Activated T-helper 1 cell treated with anti-CD3 and anti-CD28 coated beads, Interleukin-2, amount 50 U/mL, for 16 hours (primary cell): ENCODE measurements around the gene LGI2.
"Not testable (repeated sequence)": the region's sequence is repeated elsewhere in the genome, so short reads cannot be mapped to it uniquely, and the experiment has no call there.

Experiments
- DNase-seq, 2 donors: peaks; one replicate each; pipeline ENCODE4 v3.0.0-alpha.2; 2020; ENCODE audit warnings: low read depth in 1 of 2, low spot score in 1 of 2

Gene LGI2, protein sequence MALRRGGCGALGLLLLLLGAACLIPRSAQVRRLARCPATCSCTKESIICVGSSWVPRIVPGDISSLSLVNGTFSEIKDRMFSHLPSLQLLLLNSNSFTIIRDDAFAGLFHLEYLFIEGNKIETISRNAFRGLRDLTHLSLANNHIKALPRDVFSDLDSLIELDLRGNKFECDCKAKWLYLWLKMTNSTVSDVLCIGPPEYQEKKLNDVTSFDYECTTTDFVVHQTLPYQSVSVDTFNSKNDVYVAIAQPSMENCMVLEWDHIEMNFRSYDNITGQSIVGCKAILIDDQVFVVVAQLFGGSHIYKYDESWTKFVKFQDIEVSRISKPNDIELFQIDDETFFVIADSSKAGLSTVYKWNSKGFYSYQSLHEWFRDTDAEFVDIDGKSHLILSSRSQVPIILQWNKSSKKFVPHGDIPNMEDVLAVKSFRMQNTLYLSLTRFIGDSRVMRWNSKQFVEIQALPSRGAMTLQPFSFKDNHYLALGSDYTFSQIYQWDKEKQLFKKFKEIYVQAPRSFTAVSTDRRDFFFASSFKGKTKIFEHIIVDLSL

DNA sequence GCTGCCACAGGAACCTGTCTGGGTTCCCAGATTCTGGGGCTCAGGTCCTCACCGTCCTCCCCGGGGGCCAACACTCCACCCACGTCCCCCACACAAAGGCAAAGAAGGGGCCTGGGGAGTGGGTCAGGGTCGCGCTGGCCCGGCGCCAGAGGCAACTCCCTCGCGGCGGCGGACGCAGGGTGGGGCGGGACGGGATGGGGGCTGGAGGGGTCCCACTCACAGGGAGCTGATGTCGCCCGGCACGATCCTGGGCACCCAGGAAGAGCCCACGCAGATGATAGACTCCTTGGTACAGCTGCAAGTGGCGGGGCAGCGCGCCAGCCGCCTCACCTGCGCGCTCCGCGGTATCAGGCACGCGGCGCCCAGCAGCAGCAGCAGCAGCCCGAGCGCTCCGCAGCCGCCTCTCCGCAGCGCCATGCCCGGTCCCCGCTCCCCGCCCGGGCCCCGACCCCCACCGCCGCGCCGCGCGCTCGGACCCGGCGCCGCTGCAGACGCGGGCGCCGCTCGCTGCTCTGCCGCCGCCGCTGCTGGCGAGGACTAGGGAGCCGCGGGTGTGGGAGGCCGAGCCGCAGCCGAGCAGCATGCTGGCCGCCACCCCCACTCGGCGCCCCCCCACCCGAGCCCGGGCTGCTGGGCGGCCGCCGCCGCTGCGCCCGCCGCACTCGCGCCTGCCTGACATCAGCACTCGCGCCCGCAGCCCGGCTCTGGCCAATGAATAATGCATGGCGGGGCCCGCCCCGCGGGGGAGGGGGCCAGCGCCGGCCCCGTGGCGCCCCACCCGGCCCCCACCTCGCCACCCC is at the start of gene LGI2:
Gene LGI2 (minus strand): TSS at position 670 of the 800 bp plus-strand sequence. CDS start 253 bp downstream, at position 417.
- DNase-seq = no peak

DNA sequence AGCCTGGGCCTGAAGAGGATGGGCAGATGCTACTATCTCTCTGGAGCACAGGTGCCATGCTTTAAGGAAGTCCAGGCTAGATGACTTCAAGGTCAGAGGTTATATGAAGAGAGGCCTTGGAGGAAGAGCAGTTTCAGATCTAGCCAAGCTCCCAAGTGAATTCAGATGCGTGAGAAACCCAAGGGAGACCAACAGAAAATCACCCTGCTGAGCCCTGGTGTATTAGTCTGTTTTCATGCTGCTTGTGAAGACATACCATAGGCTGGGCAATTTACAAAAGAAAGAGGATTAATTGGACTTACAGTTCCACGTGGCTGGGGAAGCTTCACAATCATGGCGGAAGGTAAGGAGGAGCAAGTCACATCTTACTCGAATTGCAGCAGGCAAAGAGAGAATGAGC is 47.8 kb upstream of the LGI2 start:
- no peak for DNase-seq

DNA sequence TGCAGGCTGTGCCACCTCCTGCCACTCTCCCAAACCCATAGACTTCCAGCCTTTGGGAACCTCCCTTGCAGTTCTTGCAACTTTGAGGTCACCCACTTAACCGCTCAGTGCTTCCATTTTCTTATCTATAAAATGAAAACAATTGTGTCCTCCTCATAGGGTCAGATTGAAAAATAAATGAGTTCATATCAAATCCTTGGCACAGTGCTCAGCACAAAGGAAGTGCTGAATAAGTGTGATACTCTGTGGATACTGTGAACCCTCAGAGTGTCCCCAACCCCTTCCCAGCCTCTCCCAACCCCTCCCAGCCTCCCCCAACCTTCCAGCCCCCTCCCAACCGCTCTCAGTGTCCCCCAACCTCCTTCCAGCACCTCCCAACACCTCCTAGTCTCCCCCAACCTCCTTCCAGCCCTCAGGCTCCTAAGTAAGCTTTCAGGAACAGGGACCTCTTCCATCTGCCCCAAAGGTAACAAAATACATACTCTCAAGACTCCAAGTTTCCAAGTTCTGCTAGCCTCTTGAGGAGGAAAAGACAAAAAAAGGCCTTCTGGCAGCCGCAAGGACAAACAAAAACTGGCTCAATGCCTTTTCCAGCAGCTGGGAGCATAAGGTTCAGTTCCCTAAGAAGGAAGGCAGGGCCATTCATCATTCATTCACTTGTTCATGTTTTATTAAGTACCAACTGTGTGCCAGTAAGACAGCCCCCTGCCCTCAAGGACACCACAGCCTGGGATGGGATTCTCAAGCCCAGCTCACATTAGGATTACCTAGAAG is 46.1 kb upstream of the LGI2 start:
- no peak for DNase-seq

DNA sequence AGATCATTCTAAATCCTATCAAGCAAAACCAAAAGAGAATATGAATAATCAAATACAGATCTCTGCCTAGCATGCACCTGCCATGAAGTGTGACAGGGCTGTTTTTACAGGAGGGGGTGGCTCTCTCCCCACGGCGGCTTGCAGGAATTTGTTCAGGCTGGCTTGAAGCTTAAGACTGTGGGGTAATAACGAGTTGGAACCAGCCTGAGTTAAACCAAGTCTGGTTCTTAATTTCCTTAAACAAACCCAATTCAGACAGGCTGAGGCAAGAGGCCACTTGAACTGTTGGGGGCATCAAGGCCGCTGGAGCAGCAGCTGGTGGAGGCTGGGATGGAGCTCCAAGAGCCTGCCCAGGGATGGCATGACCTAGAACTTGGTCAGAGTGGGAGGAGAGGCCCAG is 45.1 kb upstream of the LGI2 start:
- no peak for DNase-seq

DNA sequence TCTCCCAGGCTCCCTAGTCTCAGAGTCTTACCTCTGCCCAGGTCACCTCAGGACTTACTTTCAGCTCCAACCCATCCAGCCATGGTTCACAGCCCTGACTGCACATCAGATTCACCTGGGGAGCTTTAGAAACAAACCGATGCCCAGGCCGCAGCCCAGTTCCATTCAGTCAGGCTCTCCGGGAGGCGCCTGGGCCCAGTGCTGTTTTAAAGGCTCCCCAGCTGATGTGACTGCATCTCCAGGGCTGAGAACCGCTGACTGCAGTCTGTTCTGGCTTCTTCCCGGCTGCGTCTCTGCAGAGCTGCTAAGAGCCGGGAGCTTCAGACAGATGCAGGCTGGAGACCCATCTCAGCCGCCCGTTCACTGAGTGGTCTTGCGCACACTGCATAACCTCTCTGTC is 44.4 kb upstream of the LGI2 start:
- DNase-seq = no peak

DNA sequence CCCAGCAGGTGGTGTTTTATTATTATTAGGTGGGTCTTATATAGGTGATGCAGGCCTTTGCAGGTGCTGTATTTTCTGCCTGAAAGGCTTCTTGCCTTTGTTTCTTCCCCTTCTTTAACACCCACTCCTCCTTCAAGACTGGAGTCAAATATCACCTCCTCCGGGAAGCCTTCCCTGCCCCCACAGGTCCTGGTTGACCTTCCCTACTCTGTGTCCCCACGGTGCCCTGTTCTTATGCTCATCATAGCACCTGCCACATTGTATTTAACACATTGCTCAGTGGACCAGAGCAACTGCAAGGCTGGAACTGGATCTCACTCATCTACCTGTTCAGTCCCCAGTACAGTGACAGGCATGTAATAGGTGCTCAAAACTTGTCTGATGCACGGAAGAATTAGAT is 39.8 kb upstream of the LGI2 start:
- DNase-seq = no peak

DNA sequence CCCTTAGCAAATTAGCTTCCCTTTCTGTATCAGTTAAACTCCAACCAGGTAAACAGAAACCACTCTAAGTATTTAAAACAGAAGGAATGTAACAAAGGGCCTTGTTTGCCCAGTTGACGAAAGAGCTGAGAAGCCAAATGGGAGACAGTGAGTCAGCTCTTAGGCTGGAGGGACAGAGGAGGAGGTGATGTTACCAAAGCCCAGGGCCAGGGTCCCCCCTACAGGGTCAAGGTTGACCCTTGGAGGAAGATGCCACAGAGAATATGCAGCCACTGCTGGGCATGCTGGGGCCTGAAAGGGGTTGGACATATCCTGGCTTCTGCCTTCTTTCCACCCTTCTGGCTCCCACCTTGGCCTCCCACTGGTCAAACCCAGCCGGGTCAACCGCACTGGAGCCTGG is 38.3 kb upstream of the LGI2 start:
- no peak for DNase-seq

DNA sequence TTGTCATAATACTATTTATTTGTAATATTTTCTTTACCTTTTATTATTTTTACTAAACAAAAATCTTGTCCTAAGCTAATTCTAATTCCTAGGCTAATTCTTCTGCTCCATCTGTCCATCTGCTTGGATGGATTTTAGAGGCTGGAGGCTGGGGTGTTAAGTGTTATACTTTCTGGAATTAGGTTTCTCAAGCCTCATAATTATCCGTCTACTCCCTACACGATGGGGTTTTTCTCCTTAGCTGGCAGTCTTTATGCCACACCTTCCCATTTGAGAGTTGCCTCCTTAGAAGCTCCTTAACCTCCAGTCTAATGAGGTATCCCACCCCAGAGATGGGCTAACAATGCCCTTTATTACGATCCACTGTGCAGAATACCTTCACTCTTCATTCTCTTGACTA is 37.6 kb upstream of the LGI2 start:
- no peak for DNase-seq

DNA sequence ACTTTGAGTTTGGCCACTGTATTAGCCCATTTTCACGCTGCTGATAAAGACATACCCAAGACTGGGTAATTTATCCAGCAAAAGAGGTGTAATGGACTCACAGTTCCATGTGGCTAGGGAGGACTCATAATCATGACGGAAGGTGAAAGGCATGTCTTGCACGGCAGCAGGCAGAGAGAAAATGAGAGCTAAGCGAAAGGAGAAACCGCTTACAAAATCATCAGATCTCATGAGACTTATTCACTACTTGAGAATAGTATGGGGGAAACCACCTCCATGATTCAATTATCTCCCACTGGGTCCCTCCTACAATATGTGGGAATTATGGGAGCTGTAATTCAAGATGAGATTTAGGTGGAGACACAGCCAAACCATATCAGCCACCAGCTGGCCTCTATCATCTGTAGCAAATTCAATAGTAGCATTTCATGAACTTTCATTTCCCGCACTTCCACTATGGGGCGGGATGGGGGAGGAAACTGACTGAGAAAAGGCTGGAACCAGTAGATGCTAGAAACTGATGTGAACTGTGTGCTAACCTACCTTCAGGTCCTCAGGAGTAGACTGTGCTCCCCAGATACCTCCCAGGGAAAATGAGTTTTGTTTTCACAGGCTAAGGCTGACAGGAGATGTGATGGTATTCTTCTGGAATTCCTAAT is 35.3 kb upstream of the LGI2 start:
- no peak for DNase-seq

DNA sequence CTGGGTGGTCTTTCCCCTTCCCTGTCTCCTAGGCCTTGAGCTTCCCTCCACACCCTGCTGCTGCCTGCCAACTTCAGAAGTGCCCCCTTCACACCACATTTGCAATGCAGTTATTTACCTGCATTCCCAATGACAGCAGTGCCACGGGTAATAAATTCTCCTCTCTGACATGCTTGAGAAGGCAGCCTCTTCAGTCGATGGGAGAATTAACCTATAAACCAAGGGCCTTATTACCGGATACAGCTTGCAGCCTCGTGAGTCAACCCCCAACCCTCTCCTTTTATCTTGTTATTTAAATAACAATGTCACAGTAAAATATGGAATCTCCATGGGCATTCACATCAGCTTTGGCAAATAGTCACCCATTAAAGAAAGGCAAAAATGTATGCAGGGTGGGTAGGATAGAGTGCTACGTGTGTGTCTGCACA is 34.7 kb upstream of the LGI2 start:
- no peak for DNase-seq

DNA sequence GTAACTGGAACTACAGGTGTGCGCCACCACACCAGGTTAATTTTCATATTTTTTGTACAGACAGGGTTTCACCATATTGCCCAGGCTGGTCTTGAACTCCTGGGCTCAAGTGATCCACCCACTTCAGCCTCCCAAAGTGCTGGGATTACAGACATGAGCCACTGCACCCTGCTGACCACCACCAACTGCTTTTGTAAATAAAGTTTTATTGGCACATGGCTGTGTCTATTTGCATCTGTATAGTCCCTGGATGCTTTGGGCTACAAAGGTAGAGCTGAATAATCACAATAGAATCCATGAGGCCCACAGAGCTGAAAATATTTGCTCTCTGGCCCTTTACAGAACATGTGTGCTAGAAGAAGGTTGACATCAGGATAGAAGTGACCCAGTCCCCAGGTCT is 33.7 kb upstream of the LGI2 start:
- not testable (repeated sequence) for DNase-seq

DNA sequence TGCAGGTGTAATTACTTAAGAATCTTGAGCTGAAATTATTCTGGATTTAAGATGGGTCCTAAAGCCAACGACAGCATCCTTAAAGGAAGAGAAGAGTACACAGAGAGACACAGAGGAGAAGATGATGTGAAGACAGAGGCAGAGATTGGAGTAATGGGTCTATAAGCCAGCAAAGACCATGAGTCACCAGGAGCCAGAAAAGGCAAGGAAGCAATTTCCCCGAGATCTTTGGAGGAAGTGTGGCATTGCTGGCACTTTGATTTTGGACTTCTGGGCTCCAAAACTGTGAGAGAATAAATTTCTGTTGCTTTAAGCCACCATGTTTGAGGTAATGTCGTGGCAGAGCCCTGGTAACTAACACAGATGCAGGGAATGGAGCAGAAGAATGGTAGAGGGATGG is 32.4 kb upstream of the LGI2 start:
- DNase-seq = no peak

DNA sequence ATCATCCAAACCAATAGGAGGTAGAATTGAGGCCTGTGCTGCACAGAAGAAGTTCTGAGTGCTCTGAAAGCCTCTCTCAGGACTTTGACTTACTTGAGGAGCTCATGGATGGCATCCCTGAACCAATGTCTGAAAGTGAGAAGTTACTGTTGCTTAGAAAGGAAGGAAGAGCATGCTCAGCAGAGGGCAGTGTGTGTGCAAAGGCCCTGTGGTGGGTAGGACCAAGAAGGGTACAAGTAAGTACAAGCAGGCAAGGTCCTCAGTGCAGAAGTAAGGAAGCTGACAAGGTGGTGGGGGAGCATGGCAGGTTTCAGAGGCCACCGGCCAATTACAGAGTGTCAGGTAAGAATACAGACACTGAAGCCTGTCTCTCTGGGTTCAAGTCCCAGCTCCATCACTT is 31.4 kb upstream of the LGI2 start:
- no peak for DNase-seq

DNA sequence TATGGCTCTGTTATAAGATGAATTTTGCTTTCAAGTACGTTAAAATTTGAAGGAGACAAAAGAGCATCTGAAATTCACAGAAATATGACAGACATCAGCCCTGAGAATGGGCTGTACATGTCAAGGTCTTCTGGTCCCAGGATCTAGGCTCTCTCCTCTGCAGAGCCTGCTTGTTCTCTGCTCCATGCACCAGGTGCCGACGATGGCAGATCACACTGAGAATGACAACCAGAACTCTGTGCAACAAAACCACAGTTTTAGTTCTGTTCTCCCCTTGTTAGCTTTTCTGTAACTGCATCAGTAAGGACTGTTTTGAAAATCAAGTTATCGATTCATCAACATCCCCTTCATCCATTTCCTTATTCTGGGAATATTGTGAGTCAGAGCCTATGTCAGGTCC is 30.9 kb upstream of the LGI2 start:
- DNase-seq = no peak

DNA sequence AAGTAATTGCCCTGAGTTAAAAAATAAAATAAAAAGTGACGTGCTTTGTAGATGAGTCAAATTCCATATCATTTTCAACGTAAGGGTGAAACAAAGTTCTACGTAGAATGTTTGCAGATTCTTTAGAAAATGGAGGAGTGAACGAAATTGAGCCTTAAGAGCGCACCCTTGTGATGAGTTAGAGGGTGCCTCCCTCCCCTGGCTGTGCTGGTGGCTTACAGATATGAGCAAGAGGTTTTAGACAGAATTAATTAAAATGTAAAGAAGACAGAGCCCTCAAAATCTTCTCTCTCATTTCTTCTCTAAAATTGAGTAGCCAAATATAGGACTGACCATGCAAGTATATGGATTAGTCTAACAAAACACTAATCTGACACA is 30.2 kb upstream of the LGI2 start:
- no peak for DNase-seq

DNA sequence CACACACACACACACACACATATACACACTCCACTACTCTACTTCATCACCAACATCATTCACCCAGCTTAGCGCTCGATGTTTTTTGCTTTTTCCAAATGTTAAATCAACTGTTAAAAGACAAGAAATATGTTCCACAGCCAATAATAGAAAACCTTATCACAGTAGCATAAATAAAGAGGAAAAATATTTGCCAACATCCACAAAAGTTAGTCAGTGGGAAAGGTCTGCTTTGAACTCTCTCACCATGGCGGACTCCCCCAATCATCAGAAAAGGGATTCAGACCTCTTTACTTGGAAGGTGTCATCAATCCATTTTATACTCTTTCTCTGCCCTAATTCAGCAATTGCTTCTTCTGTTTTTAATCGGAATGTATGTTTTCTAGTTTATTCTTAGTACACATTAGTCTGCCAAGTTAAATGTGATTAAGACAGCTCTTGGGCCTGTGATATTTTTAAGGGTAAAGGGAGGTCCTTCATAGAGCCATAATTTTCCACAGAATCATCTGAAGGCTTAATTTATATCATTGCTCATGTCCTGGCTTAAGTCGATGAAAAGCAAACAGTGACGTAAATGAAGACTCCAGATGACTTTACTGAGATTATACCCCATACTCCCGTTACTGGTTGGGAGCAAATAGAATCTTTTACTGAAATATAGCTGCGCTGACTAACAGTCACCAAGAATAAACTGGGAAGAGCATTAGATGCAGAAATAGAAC is 29.7 kb upstream of the LGI2 start:
- DNase-seq = no peak

DNA sequence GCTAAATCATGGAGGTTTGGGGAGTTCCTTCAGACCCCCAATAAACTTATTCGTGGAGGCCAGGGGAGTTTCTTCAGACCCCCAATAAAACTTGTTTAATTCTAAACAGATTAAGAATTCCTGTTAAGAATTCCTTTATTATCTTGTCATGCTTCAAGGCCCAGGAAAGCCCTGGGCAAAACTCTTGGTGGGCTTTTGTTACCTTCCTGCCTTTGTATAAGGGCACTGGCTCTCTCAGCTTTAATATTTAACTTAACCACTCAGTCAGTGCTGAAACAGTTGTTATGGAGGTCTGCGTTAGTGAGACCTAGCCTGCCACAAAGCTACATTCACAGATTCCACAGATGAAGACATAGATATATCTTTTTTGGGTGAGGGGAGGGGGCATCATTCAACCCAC is 29.0 kb upstream of the LGI2 start:
- no peak for DNase-seq

DNA sequence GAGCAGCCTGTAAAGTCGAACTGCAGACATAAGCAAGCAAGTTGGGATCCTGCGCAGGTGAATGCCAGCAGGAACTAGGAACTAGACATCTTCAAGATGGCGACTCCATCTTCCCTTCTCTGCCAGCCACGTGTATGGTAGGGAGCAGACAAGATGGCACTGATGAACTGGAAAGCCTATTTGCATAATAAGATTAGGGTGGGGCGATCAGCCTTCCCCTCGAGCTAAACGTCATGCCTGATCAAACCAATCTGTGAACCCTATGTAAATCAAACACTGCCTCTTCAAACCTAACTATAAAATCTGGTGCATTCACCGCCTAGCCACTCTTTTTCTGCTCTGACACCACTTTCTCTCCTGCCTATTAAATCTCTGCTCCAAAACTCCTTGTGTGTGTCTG is 28.1 kb upstream of the LGI2 start:
- no peak for DNase-seq

DNA sequence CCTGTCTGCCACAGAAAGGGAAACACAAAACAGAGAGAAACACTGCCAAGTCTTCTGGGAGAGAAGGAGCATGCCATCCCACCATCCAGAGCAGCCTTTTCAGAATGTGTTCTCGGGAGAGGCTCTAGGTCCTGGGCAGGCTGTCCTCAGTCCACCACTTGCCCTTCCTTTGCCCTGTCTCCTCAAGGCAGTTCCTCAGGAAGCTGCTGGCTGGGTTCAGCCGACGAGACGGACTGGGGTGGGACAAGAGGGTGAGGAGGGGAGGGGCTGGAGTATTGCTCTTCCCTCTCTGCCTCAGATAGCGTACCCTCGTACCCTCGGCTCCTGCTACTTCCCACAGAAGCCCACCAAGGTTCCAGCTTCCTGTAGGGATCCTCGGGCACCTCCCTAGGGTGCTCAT is 26.6 kb upstream of the LGI2 start:
- no peak for DNase-seq

DNA sequence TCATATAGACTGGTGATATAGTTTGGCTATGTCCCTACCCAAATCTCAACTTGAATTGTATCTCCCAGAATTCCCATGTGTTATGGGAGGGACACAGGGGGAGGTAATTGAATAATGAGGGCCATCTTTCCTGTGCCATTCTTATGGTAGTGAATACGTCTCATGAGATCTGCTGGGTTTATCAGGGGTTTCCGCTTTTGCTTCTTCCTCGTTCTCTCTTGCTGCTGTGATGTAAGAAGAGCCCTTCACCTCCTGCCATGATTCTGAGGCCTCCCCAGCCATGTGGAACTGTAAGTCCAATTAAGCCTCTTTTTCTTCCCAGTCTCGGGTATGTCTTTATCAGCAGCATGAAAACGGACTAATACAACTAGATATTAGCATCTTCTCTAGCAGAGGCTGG is 21.3 kb upstream of the LGI2 start:
- DNase-seq = not testable (repeated sequence)
